Activated CD8-positive, alpha-beta memory T cell treated with anti-CD3 and anti-CD28 coated beads, Interleukin-2, amount 50 U/mL, for 1 hour (primary cell): ENCODE results near the gene MYL3.
"Not testable (repeated sequence)": the region's sequence is repeated elsewhere in the genome, so short reads cannot be mapped to it uniquely, and the experiment has no call there.

ENCODE experiments used
- DNase-seq: peaks from one replicate; pipeline ENCODE4 v3.0.0-alpha.2; 2020; ENCODE audit errors: extremely low read depth

The MYL3 gene

GRCh38 chr3:46824211-46824970 lies 38.9 kb downstream of the MYL3 start:
- DNase-seq, result no peak

GRCh38 chr3:46823314-46823713 lies 39.9 kb downstream of the MYL3 start:
- DNase-seq, result not testable (repeated sequence)

GRCh38 chr3:46821553-46821952 lies 41.7 kb downstream of the MYL3 start:
- no peak for DNase-seq

GRCh38 chr3:46820852-46821251 lies 42.4 kb downstream of the MYL3 start:
- no peak for DNase-seq

GRCh38 chr3:46812237-46812791 lies 50.9 kb downstream of the MYL3 start:
- peak; percentile 28 for DNase-seq

- no peak for DNase-seq
These were observed 51.5 kb downstream of the MYL3 start for GRCh38 chr3:46811615-46812236.

- DNase-seq, result not testable (repeated sequence)
These were observed 54.5 kb downstream of the MYL3 start for GRCh38 chr3:46808766-46809165.
